HG02943 (cell line): Measurements from ENCODE around the gene KRT38.

Experiments used
- ATAC-seq: cut with Tn5 transposase; IDR thresholded peaks from one replicate; pipeline ENCODE4 v1.9.1; 2021; ENCODE audit warnings: mild to moderate bottlenecking, low read depth, moderate library complexity; ENCODE audit not compliant: unreplicated experiment

The KRT38 gene

GRCh38 chr17:41440531-41441033 lies at the start of gene KRT38:
TSS of gene KRT38 (minus strand) at chr17:41440983. CDS start at chr17:41440921, 62 bp downstream.
- no peak for ATAC-seq

GRCh38 chr17:41489531-41489930 lies 48.7 kb upstream of the KRT38 start, which contains the start of gene KRT36:
TSS of gene KRT36 (minus strand) at chr17:41489910. CDS start at chr17:41489864, 46 bp downstream.
- ATAC-seq = no peak

- no peak for ATAC-seq
These were observed 46.2 kb upstream of the KRT38 start for GRCh38 chr17:41486809-41487530.

GRCh38 chr17:41486316-41486715 lies 45.5 kb upstream of the KRT38 start:
- ATAC-seq = no peak

- no peak for ATAC-seq
These were observed 44.4 kb upstream of the KRT38 start for GRCh38 chr17:41484920-41485904.

- ATAC-seq = no peak
These were observed 43.4 kb upstream of the KRT38 start for GRCh38 chr17:41483991-41484826.

- ATAC-seq = no peak
These were observed 42.7 kb upstream of the KRT38 start for GRCh38 chr17:41483531-41483930.

- no peak for ATAC-seq
These were observed 40.3 kb upstream of the KRT38 start, which contains the start of gene KRT35 for GRCh38 chr17:41481036-41481435. TSS of gene KRT35 (minus strand) at chr17:41481151. CDS start at chr17:41481097, 54 bp downstream.

GRCh38 chr17:41480581-41480980 lies 39.8 kb upstream of the KRT38 start:
- ATAC-seq = no peak

GRCh38 chr17:41480136-41480535 lies 39.4 kb upstream of the KRT38 start:
- ATAC-seq = no peak

- no peak for ATAC-seq
These were observed 37.5 kb upstream of the KRT38 start for GRCh38 chr17:41478237-41478636.

- no peak for ATAC-seq
These were observed 36.4 kb upstream of the KRT38 start for GRCh38 chr17:41476866-41477815.

GRCh38 chr17:41475421-41475820 lies 34.6 kb upstream of the KRT38 start:
- no peak for ATAC-seq

- ATAC-seq = no peak
These were observed 34.1 kb upstream of the KRT38 start for GRCh38 chr17:41474863-41475262.

GRCh38 chr17:41468346-41468745 lies 27.6 kb upstream of the KRT38 start:
- no peak for ATAC-seq

GRCh38 chr17:41467561-41467960 lies 26.8 kb upstream of the KRT38 start:
- ATAC-seq = no peak

GRCh38 chr17:41466988-41467387 lies 26.2 kb upstream of the KRT38 start, which contains the start of gene KRT32:
TSS of gene KRT32 (minus strand) at chr17:41467386. CDS start at chr17:41467325, 61 bp downstream.
- no peak for ATAC-seq

- no peak for ATAC-seq
These were observed 23.9 kb upstream of the KRT38 start for GRCh38 chr17:41464682-41465081.

GRCh38 chr17:41464173-41464572 lies 23.4 kb upstream of the KRT38 start:
- no peak for ATAC-seq
